HCT116 (cell line): Measurements from ENCODE around the gene RGS7. TPM values are rescaled to one million over a fixed set of nuclear protein-coding genes. Genes with fewer than 3 reads are reported as not detected.

Source experiments
- ATAC-seq: fragments of 200-7000 bp; cut with Tn5 transposase; 2 replicates; pipeline ENCODE4 v1.9.1; 2020; ENCODE audit warnings: mild to moderate bottlenecking, moderate library complexity
- BruUV-seq: library from RNA; stranded (reverse); fragments of 400-500 nt; replicated peaks from 2 replicates; lab custom pipeline; 2021; lab: Mats Ljungman, UMichigan
- CTCF ChIA-PET: fragments of 300-600 bp; sonication (Branson Sonifier 250); formaldehyde crosslinking; loops from one replicate; lab custom pipeline; 2021; ENCODE audit warnings: antibody characterized with exemption; lab: Charles Lee
- POLR2A ChIA-PET: fragments of 300-600, 350-600 bp; sonication (Branson Sonifier 250); formaldehyde crosslinking; loops from one replicate; lab custom pipeline; 2021; ENCODE audit warnings: antibody characterized with exemption; lab: Charles Lee
- RAD21 ChIA-PET, 2 experiments: fragments of 300-600 bp; sonication (Branson Sonifier 250); formaldehyde crosslinking; loops; one replicate each; lab custom pipeline; 2023; ENCODE audit warnings: low total read pairs in 2 of 2; ENCODE audit not compliant: uncharacterized antibody in 2 of 2, unreplicated experiment in 2 of 2, low non-redundant PET in 1 of 2; lab: Charles Lee
- DNase-seq: peaks from one replicate; pipeline ENCODE4 v3.0.0-alpha.2; 2010; ENCODE audit warnings: low read depth, low spot score
- H2AFZ ChIP-seq: fragments of 200-600 bp; shearing (Covaris generic), sonication (generic); 2 replicates; pipeline ENCODE4 v1.6.1; 2017; ENCODE audit warnings: low read depth, mixed run types, mixed read lengths, antibody characterized with exemption, low read length; ENCODE audit not compliant: poor library complexity, severe bottlenecking
- H3K27ac ChIP-seq: 2 replicates; pipeline ENCODE4 v1.5.1; 2012; ENCODE audit warnings: low read depth, low read length
- H3K27me3 ChIP-seq: fragments of 200-600 bp; sonication (generic); 2 replicates; pipeline ENCODE4 v1.6.1; 2016; ENCODE audit warnings: mixed run types, low read length, mixed read lengths; ENCODE audit not compliant: insufficient read depth
- H3K36me3 ChIP-seq, 2 experiments: fragments of 200-500 bp in 1 of 2; fragments of 200-600 bp in 1 of 2; sonication (Bioruptor generic) in 1 of 2; sonication (generic) in 1 of 2; 2 replicates each; pipeline versions ENCODE4 v1.5.1 to v1.6.1; 2014 to 2016; ENCODE audit warnings: low read length in 2 of 2, inconsistent platforms in 1 of 2, mixed read lengths in 1 of 2, mixed run types in 1 of 2; ENCODE audit not compliant: insufficient read depth in 2 of 2, control insufficient read depth in 1 of 2
- H3K4me1 ChIP-seq, 2 experiments: fragments of 200-600 bp in 1 of 2; sonication (generic) in 1 of 2; 2 replicates each; pipeline versions ENCODE4 v1.5.1 to v1.6.1; 2012 to 2017; ENCODE audit warnings: low read length in 2 of 2, inconsistent platforms in 1 of 2, mild to moderate bottlenecking in 1 of 2, mixed read lengths in 1 of 2, mixed run types in 1 of 2, moderate library complexity in 1 of 2; ENCODE audit not compliant: insufficient read depth in 2 of 2, control insufficient read depth in 1 of 2
- H3K4me2 ChIP-seq: fragments of 200-600 bp; sonication (generic); 2 replicates; pipeline ENCODE4 v1.6.1; 2017; ENCODE audit warnings: mixed run types, low read length, mixed read lengths
- H3K4me3 ChIP-seq, 2 experiments: fragments of 200-600 bp in 1 of 2; sonication (generic) in 1 of 2; replicated peaks in 1 of 2; 2 replicates each; pipeline ENCODE4 v1.5.1; 2011 to 2016; ENCODE audit warnings: low read length in 2 of 2, control low read depth in 1 of 2, low read depth in 1 of 2, mild to moderate bottlenecking in 1 of 2, mixed read lengths in 1 of 2, mixed run types in 1 of 2
- H3K79me2 ChIP-seq: fragments of 200-600 bp; sonication (generic); 2 replicates; pipeline ENCODE4 v1.6.1; 2017; ENCODE audit warnings: mild to moderate bottlenecking, mixed run types, low read length, moderate library complexity, mixed read lengths; ENCODE audit not compliant: insufficient read depth
- H3K9ac ChIP-seq: fragments of 200-600 bp; sonication (generic); 2 replicates; pipeline ENCODE4 v1.6.1; 2016; ENCODE audit warnings: low read length, mixed read lengths
- H3K9me2 ChIP-seq: fragments of 200-600 bp; sonication (generic), shearing (Covaris generic); 2 replicates; pipeline ENCODE4 v1.6.1; 2017; ENCODE audit warnings: mixed run types, mild to moderate bottlenecking, moderate library complexity; ENCODE audit not compliant: insufficient read depth
- H3K9me3 ChIP-seq, 2 experiments: fragments of 200-500 bp in 1 of 2; fragments of 200-600 bp in 1 of 2; sonication (Bioruptor generic) in 1 of 2; sonication (generic) in 1 of 2; 2 replicates each; pipeline ENCODE4 v1.6.1; 2014 to 2017; ENCODE audit warnings: low read length in 2 of 2, mixed read lengths in 2 of 2, inconsistent platforms in 1 of 2, low read depth in 1 of 2, mild to moderate bottlenecking in 1 of 2, mixed run types in 1 of 2, moderate library complexity in 1 of 2; ENCODE audit not compliant: control insufficient read depth in 1 of 2, insufficient read depth in 1 of 2
- H4K20me1 ChIP-seq: fragments of 200-600 bp; sonication (generic), shearing (Covaris generic); 2 replicates; pipeline ENCODE4 v1.6.1; 2017; ENCODE audit warnings: mixed run types, mild to moderate bottlenecking, moderate library complexity; ENCODE audit not compliant: insufficient read depth
- CBX3 ChIP-seq: IDR thresholded peaks from 2 replicates; pipeline ENCODE4 v1.6.1; 2012; ENCODE audit warnings: low read depth
- ELF1 ChIP-seq: IDR thresholded peaks from 2 replicates; pipeline ENCODE4 v1.6.1; 2012; ENCODE audit warnings: low read depth, borderline replicate concordance
- FOSL1 ChIP-seq: IDR thresholded peaks from 2 replicates; pipeline ENCODE4 v1.6.1; 2012; ENCODE audit warnings: low read depth
- POLR2A ChIP-seq: IDR thresholded peaks from 2 replicates; pipeline ENCODE4 v1.7.0; 2011; ENCODE audit warnings: borderline replicate concordance; ENCODE audit not compliant: insufficient read depth, insufficient read length; ENCODE audit errors: extremely low read depth
- RAD21 ChIP-seq: IDR thresholded peaks from 2 replicates; pipeline ENCODE4 v1.6.1; 2012; ENCODE audit warnings: low read depth, mild to moderate bottlenecking
- SIN3A ChIP-seq: IDR thresholded peaks from 2 replicates; pipeline ENCODE4 v1.6.1; 2012; ENCODE audit warnings: low read depth
- SP1 ChIP-seq: IDR thresholded peaks from 2 replicates; pipeline ENCODE4 v1.6.1; 2012; ENCODE audit warnings: low read depth
- TCF7L2 ChIP-seq: IDR thresholded peaks from 2 replicates; pipeline ENCODE4 v1.7.0; 2011; ENCODE audit warnings: borderline replicate concordance, inconsistent platforms; ENCODE audit not compliant: insufficient read depth, insufficient read length; ENCODE audit errors: extremely low read depth
- ZFX ChIP-seq: fragments of 450-650 bp; IDR thresholded peaks from 2 replicates; pipeline ENCODE4 v1.6.1; 2017
- intact Hi-C: fragments of 100-400 bp; cut with micrococcal nuclease; formaldehyde crosslinking; loops from 2 replicates; pipeline ENCODE4 v1.10.0; 2022
- total RNA-seq: library from RNA; stranded (reverse); gene quantifications from one replicate; pipeline ENCODE4 v1.2.1, GENCODE V29; 2021; ENCODE audit not compliant: unreplicated experiment
- TF ChIP-seq, protein P1 (sequence below): IDR thresholded peaks from 2 replicates; pipeline ENCODE4 v1.6.1; 2011; ENCODE audit warnings: mild to moderate bottlenecking, low read length, moderate library complexity; ENCODE audit not compliant: insufficient replicate concordance; ENCODE audit errors: extremely low read depth
- TF ChIP-seq, protein P2 (sequence below), 3 experiments: fragments of 200-600 bp in 1 of 3; sonication (generic) in 1 of 3; IDR thresholded peaks in 2 of 3; conservative IDR thresholded peaks in 1 of 3; 2 replicates each; pipeline ENCODE4 v1.5.1; 2012 to 2017; ENCODE audit warnings: low read depth in 2 of 3, low read length in 2 of 3, antibody characterized with exemption in 1 of 3, borderline replicate concordance in 1 of 3, control low read depth in 1 of 3, mild to moderate bottlenecking in 1 of 3, mixed read lengths in 1 of 3, mixed run types in 1 of 3, moderate library complexity in 1 of 3; ENCODE audit not compliant: insufficient read depth in 1 of 3
- TF ChIP-seq, protein P3 (sequence below): IDR thresholded peaks from 2 replicates; pipeline ENCODE4 v1.6.1; 2012
- TF ChIP-seq, protein P4 (sequence below): IDR thresholded peaks from 2 replicates; pipeline ENCODE4 v1.6.1; 2012
- TF ChIP-seq, protein P5 (sequence below): IDR thresholded peaks from 2 replicates; pipeline ENCODE4 v1.6.1; 2012; ENCODE audit warnings: low read depth

The RGS7 gene
- total RNA-seq, 1 experiment from 2014 or later: not detected

DNA sequence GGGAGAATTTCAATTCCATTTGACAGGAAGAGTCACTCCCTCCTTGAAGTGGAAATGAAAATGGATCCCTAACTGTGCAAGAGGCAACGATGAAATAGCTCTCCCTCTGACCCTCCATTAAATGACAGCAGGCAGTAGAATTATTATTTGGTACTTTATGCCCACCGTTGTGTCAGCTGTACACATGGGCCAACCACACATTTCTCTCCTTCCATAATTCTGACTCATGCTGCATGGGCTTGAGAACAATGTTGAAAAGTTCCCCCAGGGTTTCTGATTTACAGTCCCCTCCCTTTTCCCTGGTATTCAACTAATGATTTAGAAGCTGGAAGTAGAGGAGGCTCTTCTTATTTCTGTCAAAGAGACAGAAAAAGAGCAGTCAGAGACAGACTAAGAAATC is 103.5 kb downstream of the RGS7 start:
- TF ChIP-seq SP1 (no peak), SIN3A (no peak), ELF1 (no peak), POLR2A (no peak), RAD21 (no peak), ZFX (no peak), FOSL1 (no peak), TCF7L2 (no peak), CBX3 (no peak)
- TF ChIP-seq, protein P1, sequence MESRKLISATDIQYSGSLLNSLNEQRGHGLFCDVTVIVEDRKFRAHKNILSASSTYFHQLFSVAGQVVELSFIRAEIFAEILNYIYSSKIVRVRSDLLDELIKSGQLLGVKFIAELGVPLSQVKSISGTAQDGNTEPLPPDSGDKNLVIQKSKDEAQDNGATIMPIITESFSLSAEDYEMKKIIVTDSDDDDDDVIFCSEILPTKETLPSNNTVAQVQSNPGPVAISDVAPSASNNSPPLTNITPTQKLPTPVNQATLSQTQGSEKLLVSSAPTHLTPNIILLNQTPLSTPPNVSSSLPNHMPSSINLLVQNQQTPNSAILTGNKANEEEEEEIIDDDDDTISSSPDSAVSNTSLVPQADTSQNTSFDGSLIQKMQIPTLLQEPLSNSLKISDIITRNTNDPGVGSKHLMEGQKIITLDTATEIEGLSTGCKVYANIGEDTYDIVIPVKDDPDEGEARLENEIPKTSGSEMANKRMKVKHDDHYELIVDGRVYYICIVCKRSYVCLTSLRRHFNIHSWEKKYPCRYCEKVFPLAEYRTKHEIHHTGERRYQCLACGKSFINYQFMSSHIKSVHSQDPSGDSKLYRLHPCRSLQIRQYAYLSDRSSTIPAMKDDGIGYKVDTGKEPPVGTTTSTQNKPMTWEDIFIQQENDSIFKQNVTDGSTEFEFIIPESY: no peak
- TF ChIP-seq, protein P2, sequence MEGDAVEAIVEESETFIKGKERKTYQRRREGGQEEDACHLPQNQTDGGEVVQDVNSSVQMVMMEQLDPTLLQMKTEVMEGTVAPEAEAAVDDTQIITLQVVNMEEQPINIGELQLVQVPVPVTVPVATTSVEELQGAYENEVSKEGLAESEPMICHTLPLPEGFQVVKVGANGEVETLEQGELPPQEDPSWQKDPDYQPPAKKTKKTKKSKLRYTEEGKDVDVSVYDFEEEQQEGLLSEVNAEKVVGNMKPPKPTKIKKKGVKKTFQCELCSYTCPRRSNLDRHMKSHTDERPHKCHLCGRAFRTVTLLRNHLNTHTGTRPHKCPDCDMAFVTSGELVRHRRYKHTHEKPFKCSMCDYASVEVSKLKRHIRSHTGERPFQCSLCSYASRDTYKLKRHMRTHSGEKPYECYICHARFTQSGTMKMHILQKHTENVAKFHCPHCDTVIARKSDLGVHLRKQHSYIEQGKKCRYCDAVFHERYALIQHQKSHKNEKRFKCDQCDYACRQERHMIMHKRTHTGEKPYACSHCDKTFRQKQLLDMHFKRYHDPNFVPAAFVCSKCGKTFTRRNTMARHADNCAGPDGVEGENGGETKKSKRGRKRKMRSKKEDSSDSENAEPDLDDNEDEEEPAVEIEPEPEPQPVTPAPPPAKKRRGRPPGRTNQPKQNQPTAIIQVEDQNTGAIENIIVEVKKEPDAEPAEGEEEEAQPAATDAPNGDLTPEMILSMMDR (IDR thresholded peaks at IDR 0.05 in 2 of 3, conservative IDR thresholded peaks at IDR 0.05 in 1 of 3; ENCODE audit: borderline replicate concordance in 1 of 3, insufficient read depth in 1 of 3, low read depth in 2 of 3, low read length in 2 of 3): no peak
- TF ChIP-seq, protein P3, sequence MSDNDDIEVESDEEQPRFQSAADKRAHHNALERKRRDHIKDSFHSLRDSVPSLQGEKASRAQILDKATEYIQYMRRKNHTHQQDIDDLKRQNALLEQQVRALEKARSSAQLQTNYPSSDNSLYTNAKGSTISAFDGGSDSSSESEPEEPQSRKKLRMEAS: no peak
- TF ChIP-seq, protein P4, sequence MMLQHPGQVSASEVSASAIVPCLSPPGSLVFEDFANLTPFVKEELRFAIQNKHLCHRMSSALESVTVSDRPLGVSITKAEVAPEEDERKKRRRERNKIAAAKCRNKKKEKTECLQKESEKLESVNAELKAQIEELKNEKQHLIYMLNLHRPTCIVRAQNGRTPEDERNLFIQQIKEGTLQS: no peak
- TF ChIP-seq, protein P5, sequence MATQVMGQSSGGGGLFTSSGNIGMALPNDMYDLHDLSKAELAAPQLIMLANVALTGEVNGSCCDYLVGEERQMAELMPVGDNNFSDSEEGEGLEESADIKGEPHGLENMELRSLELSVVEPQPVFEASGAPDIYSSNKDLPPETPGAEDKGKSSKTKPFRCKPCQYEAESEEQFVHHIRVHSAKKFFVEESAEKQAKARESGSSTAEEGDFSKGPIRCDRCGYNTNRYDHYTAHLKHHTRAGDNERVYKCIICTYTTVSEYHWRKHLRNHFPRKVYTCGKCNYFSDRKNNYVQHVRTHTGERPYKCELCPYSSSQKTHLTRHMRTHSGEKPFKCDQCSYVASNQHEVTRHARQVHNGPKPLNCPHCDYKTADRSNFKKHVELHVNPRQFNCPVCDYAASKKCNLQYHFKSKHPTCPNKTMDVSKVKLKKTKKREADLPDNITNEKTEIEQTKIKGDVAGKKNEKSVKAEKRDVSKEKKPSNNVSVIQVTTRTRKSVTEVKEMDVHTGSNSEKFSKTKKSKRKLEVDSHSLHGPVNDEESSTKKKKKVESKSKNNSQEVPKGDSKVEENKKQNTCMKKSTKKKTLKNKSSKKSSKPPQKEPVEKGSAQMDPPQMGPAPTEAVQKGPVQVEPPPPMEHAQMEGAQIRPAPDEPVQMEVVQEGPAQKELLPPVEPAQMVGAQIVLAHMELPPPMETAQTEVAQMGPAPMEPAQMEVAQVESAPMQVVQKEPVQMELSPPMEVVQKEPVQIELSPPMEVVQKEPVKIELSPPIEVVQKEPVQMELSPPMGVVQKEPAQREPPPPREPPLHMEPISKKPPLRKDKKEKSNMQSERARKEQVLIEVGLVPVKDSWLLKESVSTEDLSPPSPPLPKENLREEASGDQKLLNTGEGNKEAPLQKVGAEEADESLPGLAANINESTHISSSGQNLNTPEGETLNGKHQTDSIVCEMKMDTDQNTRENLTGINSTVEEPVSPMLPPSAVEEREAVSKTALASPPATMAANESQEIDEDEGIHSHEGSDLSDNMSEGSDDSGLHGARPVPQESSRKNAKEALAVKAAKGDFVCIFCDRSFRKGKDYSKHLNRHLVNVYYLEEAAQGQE: no peak
- Histone ChIP-seq H3K4me2 (no peak overlapping the region), H3K9ac (no peak overlapping the region), H3K79me2 (no peaks in the 10 kb centered on the region), H3K9me2 (no peaks in the 10 kb centered on the region), H3K9me3 (peaks cover 3 to 11% of the 10 kb centered on the region in 2 experiments; a peak in 2 of 4 replicates), H3K4me1 (no peaks in the 10 kb centered on the region), H3K27me3 (no peaks in the 10 kb centered on the region), H3K36me3 (no peaks in the 10 kb centered on the region), H4K20me1 (no peaks in the 10 kb centered on the region), H2AFZ (no peak overlapping the region), H3K27ac (no peak overlapping the region), H3K4me3 (no peak overlapping the region)
- no peak for DNase-seq
- CTCF ChIA-PET: no interaction called here
- RAD21 ChIA-PET: no interaction called here
- ATAC-seq: no peak
- intact Hi-C loops: no loop called here
- no TSS peak for BruUV-seq
- POLR2A ChIA-PET: no interaction called here
